CD4-positive, alpha-beta T cell treated with Interleukin-2 at 100 ng/mL for 4 hours (primary cell): ENCODE measurements around the gene PITX3.

Source experiments
- DNase-seq: peaks from one replicate; pipeline ENCODE4 v3.0.0-alpha.2; 2020; ENCODE audit warnings: low spot score

The PITX3 gene

GRCh38 chr10:102241444-102242117 is at the start of gene PITX3:
Gene PITX3, minus strand, starts transcription at chr10:102241512. Its CDS starts 9,432 bp downstream, at chr10:102232080.
- DNase-seq: peak; percentile 91

GRCh38 chr10:102289840-102290239 is 48.5 kb upstream of the PITX3 start:
- DNase-seq: no peak

- no peak for DNase-seq
Observed at GRCh38 chr10:102289356-102289755, 48.0 kb upstream of the PITX3 start.

GRCh38 chr10:102287991-102288390 is 46.7 kb upstream of the PITX3 start:
- no peak for DNase-seq

GRCh38 chr10:102287538-102287937 is 46.2 kb upstream of the PITX3 start:
- no peak for DNase-seq

- no peak for DNase-seq
Observed at GRCh38 chr10:102286216-102286615, 44.9 kb upstream of the PITX3 start.

GRCh38 chr10:102285133-102285532 is 43.8 kb upstream of the PITX3 start:
- DNase-seq: no peak

GRCh38 chr10:102284531-102284930 is 43.2 kb upstream of the PITX3 start:
- DNase-seq: no peak

- peak; percentile 14 for DNase-seq
Observed at GRCh38 chr10:102283890-102284289, 42.6 kb upstream of the PITX3 start.

- no peak for DNase-seq
Observed at GRCh38 chr10:102283488-102283887, 42.2 kb upstream of the PITX3 start.

GRCh38 chr10:102281102-102281487 is 39.8 kb upstream of the PITX3 start:
- no peak for DNase-seq

- DNase-seq: no peak
Observed at GRCh38 chr10:102280397-102281101, 39.2 kb upstream of the PITX3 start.

GRCh38 chr10:102279104-102279503 is 37.8 kb upstream of the PITX3 start:
- no peak for DNase-seq

GRCh38 chr10:102275343-102275742 is 34.0 kb upstream of the PITX3 start:
- DNase-seq: no peak

GRCh38 chr10:102274062-102274461 is 32.8 kb upstream of the PITX3 start:
- no peak for DNase-seq

- DNase-seq: no peak
Observed at GRCh38 chr10:102269017-102269416, 27.7 kb upstream of the PITX3 start.

GRCh38 chr10:102268375-102268888 is 27.1 kb upstream of the PITX3 start:
- DNase-seq: no peak

- no peak for DNase-seq
Observed at GRCh38 chr10:102267748-102268147, 26.4 kb upstream of the PITX3 start.

GRCh38 chr10:102266670-102267069 is 25.4 kb upstream of the PITX3 start:
- no peak for DNase-seq

GRCh38 chr10:102264371-102264770 is 23.1 kb upstream of the PITX3 start:
- DNase-seq: no peak

- no peak for DNase-seq
Observed at GRCh38 chr10:102262744-102263370, 21.5 kb upstream of the PITX3 start.

GRCh38 chr10:102261842-102262241 is 20.5 kb upstream of the PITX3 start:
- DNase-seq: no peak

GRCh38 chr10:102261196-102261595 is 19.9 kb upstream of the PITX3 start:
- DNase-seq: no peak
